OCI-LY1 (cell line): ENCODE results near the gene SLC26A11.

ENCODE experiments used
- H2AFZ ChIP-seq: fragments of 200-600 bp; sonication (generic), shearing (Covaris generic); 2 replicates; pipeline ENCODE4 v1.6.0; 2014; ENCODE audit warnings: antibody characterized with exemption, mild to moderate bottlenecking, low read length
- H3F3A ChIP-seq: fragments of 200-600 bp; sonication (generic), shearing (Covaris generic); 2 replicates; pipeline ENCODE4 v1.6.0; 2014; ENCODE audit warnings: mild to moderate bottlenecking, antibody characterized with exemption, low read length, moderate library complexity; ENCODE audit not compliant: insufficient read depth
- H3K27ac ChIP-seq: fragments of 200-600 bp; sonication (generic); 2 replicates; pipeline ENCODE4 v1.5.1; 2014; ENCODE audit warnings: low read length, mixed run types, mild to moderate bottlenecking, low read depth; ENCODE audit not compliant: poor library complexity, severe bottlenecking
- H3K27me3 ChIP-seq: fragments of 200-600 bp; sonication (generic); 2 replicates; pipeline ENCODE4 v1.6.0; 2014; ENCODE audit warnings: antibody characterized with exemption, mild to moderate bottlenecking, low read length, moderate library complexity; ENCODE audit not compliant: insufficient read depth
- H3K36me3 ChIP-seq: fragments of 200-600 bp; sonication (generic); 2 replicates; pipeline ENCODE4 v1.6.1; 2014; ENCODE audit warnings: mild to moderate bottlenecking, antibody characterized with exemption, low read length, moderate library complexity, mixed read lengths; ENCODE audit not compliant: insufficient read depth
- H3K4me1 ChIP-seq: fragments of 200-600 bp; sonication (generic); 2 replicates; pipeline ENCODE4 v1.5.1; 2014; ENCODE audit warnings: mild to moderate bottlenecking, low read length, moderate library complexity; ENCODE audit not compliant: insufficient read depth, severe bottlenecking
- H3K4me2 ChIP-seq: fragments of 200-600 bp; sonication (generic), shearing (Covaris generic); 2 replicates; pipeline ENCODE4 v1.6.1; 2014; ENCODE audit warnings: low read length
- H3K4me3 ChIP-seq: fragments of 200-600 bp; sonication (generic); 2 replicates; pipeline ENCODE4 v1.5.1; 2014; ENCODE audit warnings: low read length, low read depth, mild to moderate bottlenecking, mixed read lengths; ENCODE audit not compliant: poor library complexity, severe bottlenecking
- H3K79me2 ChIP-seq: fragments of 200-600 bp; shearing (Covaris generic); 2 replicates; pipeline ENCODE4 v1.6.1; 2016; ENCODE audit warnings: mixed run types, low read length, mixed read lengths; ENCODE audit not compliant: insufficient read depth
- H3K9ac ChIP-seq: fragments of 200-600 bp; sonication (generic), shearing (Covaris generic); 2 replicates; pipeline ENCODE4 v1.6.1; 2014; ENCODE audit warnings: mild to moderate bottlenecking, low read length, mixed read lengths
- H3K9me2 ChIP-seq: fragments of 200-600 bp; sonication (generic), shearing (Covaris generic); 2 replicates; pipeline ENCODE4 v1.6.1; 2014; ENCODE audit warnings: low read depth, mild to moderate bottlenecking, low read length, mixed read lengths
- H3K9me3 ChIP-seq: fragments of 200-600 bp; shearing (Covaris generic); 2 replicates; pipeline ENCODE4 v1.6.1; 2014; ENCODE audit warnings: low read length, mixed read lengths
- H4K20me1 ChIP-seq: fragments of 200-600 bp; sonication (generic), shearing (Covaris generic); 2 replicates; pipeline ENCODE4 v1.6.0; 2016; ENCODE audit warnings: mild to moderate bottlenecking, low read length; ENCODE audit not compliant: insufficient read depth
- CTCF ChIP-seq: fragments of 200-600 bp; sonication (generic), shearing (Covaris generic); IDR thresholded peaks from 2 replicates; pipeline ENCODE4 v1.5.1; 2017; ENCODE audit warnings: mild to moderate bottlenecking, antibody characterized with exemption, low read length, moderate library complexity, mixed read lengths
- EZH2 ChIP-seq: fragments of 200-600 bp; sonication (generic), shearing (Covaris generic); IDR thresholded peaks from 2 replicates; pipeline ENCODE4 v1.8.0; 2017; ENCODE audit warnings: borderline replicate concordance, mixed run types, mild to moderate bottlenecking, antibody characterized with exemption, low read length, moderate library complexity, mixed read lengths

Gene SLC26A11

GRCh38 chr17:80208050-80208449, 12.2 kb upstream of the SLC26A11 start:
- H3K9ac ChIP-seq, result no peak overlapping the region

GRCh38 chr17:80209765-80210164, 10.5 kb upstream of the SLC26A11 start:
- Histone ChIP-seq H3K9me2 (no peaks in the 10 kb centered on the region), H3K4me2 (no peak overlapping the region), H3F3A (no peaks in the 10 kb centered on the region), H3K36me3 (no peaks in the 10 kb centered on the region), H3K4me3 (no peak overlapping the region), H3K27ac (no peak overlapping the region), H3K27me3 (no peaks in the 10 kb centered on the region; the same call in 1 of the 2 replicates), H3K79me2 (no peaks in the 10 kb centered on the region), H3K9ac (no peak overlapping the region), H3K9me3 (no peaks in the 10 kb centered on the region), H4K20me1 (no peaks in the 10 kb centered on the region), H2AFZ (no peak overlapping the region), H3K4me1 (no peaks in the 10 kb centered on the region)
- TF ChIP-seq EZH2 (no peak), CTCF (no peak)

More at GRCh38 chr17:80208050-80208449, 12.2 kb upstream of the SLC26A11 start:
- Histone ChIP-seq H3K27me3 (no peaks in the 10 kb centered on the region; the same call in 1 of the 2 replicates), H3K9me3 (no peaks in the 10 kb centered on the region), H3K4me2 (no peak overlapping the region), H2AFZ (no peak overlapping the region), H3F3A (no peaks in the 10 kb centered on the region), H4K20me1 (no peaks in the 10 kb centered on the region), H3K4me1 (no peaks in the 10 kb centered on the region), H3K36me3 (no peaks in the 10 kb centered on the region), H3K9me2 (no peaks in the 10 kb centered on the region), H3K4me3 (no peak overlapping the region), H3K79me2 (no peaks in the 10 kb centered on the region), H3K27ac (no peak overlapping the region)
- TF ChIP-seq EZH2 (no peak), CTCF (no peak)

DNA sequence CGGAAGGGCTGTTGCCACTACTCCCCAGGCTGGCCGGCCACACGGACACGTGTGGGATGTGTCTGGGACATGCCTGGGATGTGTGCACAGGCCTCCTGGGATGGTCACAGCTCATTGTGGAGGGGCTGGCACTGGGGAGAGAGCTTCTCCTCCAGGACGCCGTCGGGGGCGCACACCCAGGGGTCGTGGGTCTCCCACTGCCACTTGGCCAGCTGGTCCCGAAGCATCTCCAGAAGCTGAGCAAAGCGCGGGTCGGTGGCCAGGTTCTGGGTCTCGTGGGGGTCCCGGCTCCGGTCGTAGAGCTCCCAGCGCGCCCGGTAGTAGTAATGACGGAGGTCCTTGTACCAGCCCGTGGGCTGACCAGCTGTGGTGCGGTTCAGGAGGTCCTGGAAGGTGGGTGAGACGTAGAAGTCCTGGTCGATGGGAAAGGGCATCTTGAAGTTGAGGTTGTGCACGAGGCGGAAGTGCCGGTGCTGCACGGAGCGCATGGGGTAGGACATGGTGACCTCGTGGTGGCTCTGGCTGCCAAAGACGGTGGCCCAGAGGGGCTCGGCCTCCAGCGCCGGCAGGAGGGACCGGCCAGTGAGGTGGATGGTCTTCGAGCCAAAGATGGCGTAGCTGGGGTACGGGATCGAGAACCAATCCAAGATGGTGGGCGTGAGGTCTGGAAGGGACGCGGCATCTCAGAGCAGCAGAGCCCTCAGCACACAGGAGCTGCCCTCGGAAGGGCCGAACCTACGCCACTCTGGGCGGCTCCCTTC, 9.7 kb upstream of the SLC26A11 start:
- no peak overlapping the region for H3K9ac ChIP-seq
- H3K4me3 ChIP-seq, result no peak overlapping the region
- H3K27me3 ChIP-seq, result no peaks in the 10 kb centered on the region; the same call in 1 of the 2 replicates
- H4K20me1 ChIP-seq, result no peaks in the 10 kb centered on the region
- H2AFZ ChIP-seq, result no peak overlapping the region
- no peak for TF ChIP-seq EZH2
- TF ChIP-seq CTCF, result no peak
- no peaks in the 10 kb centered on the region for H3K9me2 ChIP-seq
- H3K9me3 ChIP-seq, result no peaks in the 10 kb centered on the region
- no peak overlapping the region for H3K4me2 ChIP-seq
- no peak overlapping the region for H3K27ac ChIP-seq
- no peaks in the 10 kb centered on the region for H3K4me1 ChIP-seq
- no peaks in the 10 kb centered on the region for H3K79me2 ChIP-seq
- no peaks in the 10 kb centered on the region for H3F3A ChIP-seq
- no peaks in the 10 kb centered on the region for H3K36me3 ChIP-seq
